ENCODE results near the gene KRT78. TPM values are rescaled to one million over a fixed set of nuclear protein-coding genes. Genes with fewer than 3 reads are reported as not detected.

The KRT78 gene
- total RNA-seq, 1 experiment from 2014 or later: not detected

GRCh38 chr12:52872644-52873389, 24.0 kb upstream of the KRT78 start:
- peak overlapping the region; percentile 55 for H3K4me3 Mint-ChIP-seq (ENCODE audit: unreplicated experiment)

GRCh38 chr12:52871291-52872039, 22.7 kb upstream of the KRT78 start:
- H3K36me3 Mint-ChIP-seq (ENCODE audit: insufficient read depth, unreplicated experiment): peaks cover 6% of the 10 kb centered on the region
- CTCF ChIA-PET: interaction anchor here (0.5 to 16.4 kb wide), 13 partner anchors 8 to 722 kb away, joined by 3 to 366 read pairs (median 5); partner anchors contain the start of genes KRT5 and KRT85
- H3K27me3 Mint-ChIP-seq (ENCODE audit: insufficient read depth, unreplicated experiment): no peaks in the 10 kb centered on the region
- DNase-seq (ENCODE audit: unreplicated experiment): peak; percentile 98
- no peak for TF ChIP-seq CTCF (IDR thresholded peaks at IDR 0.05; ENCODE audit: unreplicated experiment)
- BruUV-seq (replicated peaks): TSS peak; percentile 46
- H3K4me1 Mint-ChIP-seq (ENCODE audit: insufficient read depth, unreplicated experiment): peaks cover 85% of the 10 kb centered on the region
- peak overlapping the region; percentile 14 for H3K4me3 Mint-ChIP-seq (ENCODE audit: unreplicated experiment)
- H3K9me3 Mint-ChIP-seq (ENCODE audit: unreplicated experiment): no peaks in the 10 kb centered on the region
- intact Hi-C loops (cut with micrococcal nuclease): loop anchor here (2.0 to 10.0 kb wide), 5 partner anchors 351 to 657 kb away; partner anchors contain the start of gene KRT5
- peak overlapping the region; percentile 90 for H3K27ac Mint-ChIP-seq (ENCODE audit: low read depth, unreplicated experiment)
- POLR2A ChIA-PET: interaction anchor here (0.7 to 17.0 kb wide), 9 partner anchors 8 to 723 kb away, joined by 3 to 675 read pairs (median 10); partner anchors contain the start of genes KRT5 and KRT6A

More at GRCh38 chr12:52872644-52873389, 24.0 kb upstream of the KRT78 start:
- Mint-ChIP-seq H3K9me3 (ENCODE audit: unreplicated experiment) (no peaks in the 10 kb centered on the region), H3K27ac (ENCODE audit: low read depth, unreplicated experiment) (peak overlapping the region; percentile 95), H3K27me3 (ENCODE audit: insufficient read depth, unreplicated experiment) (no peaks in the 10 kb centered on the region), H3K36me3 (ENCODE audit: insufficient read depth, unreplicated experiment) (peaks cover 6% of the 10 kb centered on the region), H3K4me1 (ENCODE audit: insufficient read depth, unreplicated experiment) (peaks cover 85% of the 10 kb centered on the region)
- ChIA-PET POLR2A (interaction anchor here (0.6 to 17.0 kb wide), 13 partner anchors 7 to 725 kb away, joined by 3 to 675 read pairs (median 9); partner anchors contain the start of genes EIF4B, KRT5 and KRT6A), CTCF (interaction anchor here (1.1 to 16.4 kb wide), 11 partner anchors 12 to 724 kb away, joined by 3 to 366 read pairs (median 7); partner anchors contain the start of genes KRT5 and KRT85)
- intact Hi-C loops (cut with micrococcal nuclease): loop anchor here (5.0 to 10.0 kb wide), 2 partner anchors 546 to 658 kb away; no protein-coding TSS in a partner anchor
- no peak for DNase-seq (ENCODE audit: unreplicated experiment)
- BruUV-seq (replicated peaks): no TSS peak
- no peak for TF ChIP-seq CTCF (IDR thresholded peaks at IDR 0.05; ENCODE audit: unreplicated experiment)

GRCh38 chr12:52870361-52871290, 21.8 kb upstream of the KRT78 start:
- Mint-ChIP-seq H3K4me1 (ENCODE audit: insufficient read depth, unreplicated experiment) (peaks cover 77% of the 10 kb centered on the region), H3K27me3 (ENCODE audit: insufficient read depth, unreplicated experiment) (no peaks in the 10 kb centered on the region), H3K27ac (ENCODE audit: low read depth, unreplicated experiment) (peak overlapping the region; percentile 90), H3K9me3 (ENCODE audit: unreplicated experiment) (no peaks in the 10 kb centered on the region), H3K36me3 (ENCODE audit: insufficient read depth, unreplicated experiment) (peaks cover 6% of the 10 kb centered on the region), H3K4me3 (ENCODE audit: unreplicated experiment) (peak overlapping the region; percentile 14)
- intact Hi-C loops (cut with micrococcal nuclease): loop anchor here (1.0 to 10.0 kb wide), 7 partner anchors 287 to 656 kb away; partner anchors contain the start of gene KRT5
- BruUV-seq (replicated peaks): no TSS peak
- ChIA-PET POLR2A (interaction anchor here (0.5 to 17.0 kb wide), 13 partner anchors 9 to 723 kb away, joined by 3 to 675 read pairs (median 6); partner anchors contain the start of genes KRT5 and KRT6A), CTCF (interaction anchor here (0.6 to 16.4 kb wide), 20 partner anchors 9 to 907 kb away, joined by 3 to 366 read pairs (median 4); partner anchors contain the start of genes KRT5 and KRT85)
- peak; percentile 95 for TF ChIP-seq CTCF (IDR thresholded peaks at IDR 0.05; ENCODE audit: unreplicated experiment)
- DNase-seq (ENCODE audit: unreplicated experiment): peak; percentile 84

Data from MCF 10A (cell line).